PC-9 (cell line): ENCODE results near the gene AUTS2.

ENCODE experiments used
- CTCF ChIP-seq: fragments of 200-600 bp; sonication (generic); conservative IDR thresholded peaks from 2 replicates; pipeline ENCODE4 v1.6.1; 2017; ENCODE audit warnings: mixed run types, antibody characterized with exemption, mild to moderate bottlenecking, moderate library complexity
- EZH2 ChIP-seq: fragments of 200-600 bp; sonication (generic); IDR thresholded peaks from 2 replicates; pipeline ENCODE4 v1.8.0; 2017; ENCODE audit warnings: antibody characterized with exemption, low read depth

GRCh38 chr7:69800495-69800894 lies 202.2 kb downstream of the AUTS2 start:
- TF ChIP-seq CTCF (no peak), EZH2 (no peak)
